GM10248 (cell line): ENCODE results near the gene SSH3.

Source experiments
- CTCF ChIA-PET: fragments of 300-600 bp; sonication (Branson Sonifier 250); formaldehyde crosslinking; extraction: SDS; loops from one replicate; lab custom pipeline; 2021; ENCODE audit warnings: antibody characterized with exemption; lab: Yijun Ruan, JAX
- POLR2A ChIA-PET: fragments of 350-650 bp; sonication (Branson Sonifier 250); formaldehyde crosslinking; extraction: SDS; loops from one replicate; lab custom pipeline; 2020; ENCODE audit warnings: antibody characterized with exemption; lab: Yijun Ruan, JAX
- DNase-seq: peaks from one replicate; pipeline ENCODE4 v3.0.0; 2012; ENCODE audit errors: extremely low spot score
- CTCF ChIP-seq: IDR thresholded peaks from 2 replicates; pipeline ENCODE4 v1.5.1; 2012; ENCODE audit warnings: mild to moderate bottlenecking, low read depth; ENCODE audit errors: extremely low read depth, missing control alignments, control extremely low read depth

SSH3 gene

GRCh38 chr11:67300256-67300755, 3.0 kb upstream of the SSH3 start:
- ChIA-PET POLR2A (no interaction called here), CTCF (interaction anchor here (1.0 to 3.5 kb wide), 4 partner anchors 14 to 81 kb away, joined by 4 to 20 read pairs (median 8); no protein-coding TSS in a partner anchor)
- DNase-seq: no peak
- no peak for TF ChIP-seq CTCF

- ChIA-PET CTCF (interaction anchor here (0.8 to 3.5 kb wide), 4 partner anchors 9 to 50 kb away, joined by 4 to 20 read pairs (median 6); no protein-coding TSS in a partner anchor), POLR2A (no interaction called here)
- no peak for TF ChIP-seq CTCF
- no peak for DNase-seq
These were observed 2.5 kb upstream of the SSH3 start for GRCh38 chr11:67300756-67301312.

- POLR2A ChIA-PET: no interaction called here
- DNase-seq: no peak
- CTCF ChIA-PET: interaction anchor here (0.8 to 3.5 kb wide), 5 partner anchors 9 to 50 kb away, joined by 4 to 20 read pairs (median 5); no protein-coding TSS in a partner anchor
- TF ChIP-seq CTCF: no peak
These were observed 1.9 kb upstream of the SSH3 start for GRCh38 chr11:67301313-67301921.

- CTCF ChIA-PET: interaction anchor here (0.8 to 1.9 kb wide), 5 partner anchors 8 to 49 kb away, joined by 3 to 9 read pairs (median 4); partner anchors contain the start of gene ANKRD13D
- TF ChIP-seq CTCF: no peak
- POLR2A ChIA-PET: no interaction called here
- DNase-seq: no peak
These were observed 1.3 kb upstream of the SSH3 start for GRCh38 chr11:67301951-67302516.

GRCh38 chr11:67302571-67303131, 679 bp upstream of the SSH3 start:
- no peak for DNase-seq
- CTCF ChIA-PET: interaction anchor here (0.9 to 1.8 kb wide), 3 partner anchors 14 to 43 kb away, joined by 3 to 5 read pairs (median 4); partner anchors contain the start of gene ANKRD13D
- POLR2A ChIA-PET: no interaction called here

More at GRCh38 chr11:67302571-67303131, 679 bp upstream of the SSH3 start:
- TF ChIP-seq CTCF: no peak
